GM19238 (cell line): ENCODE data around the gene SMYD1.

Experiments
- DNase-seq: peaks from one replicate; pipeline ENCODE4 v3.0.0; 2011; ENCODE audit warnings: low spot score; ENCODE audit not compliant: insufficient read length

The SMYD1 gene

GRCh38 chr2:88121678-88122077 lies 54.1 kb downstream of the SMYD1 start:
- DNase-seq = no peak

DNA sequence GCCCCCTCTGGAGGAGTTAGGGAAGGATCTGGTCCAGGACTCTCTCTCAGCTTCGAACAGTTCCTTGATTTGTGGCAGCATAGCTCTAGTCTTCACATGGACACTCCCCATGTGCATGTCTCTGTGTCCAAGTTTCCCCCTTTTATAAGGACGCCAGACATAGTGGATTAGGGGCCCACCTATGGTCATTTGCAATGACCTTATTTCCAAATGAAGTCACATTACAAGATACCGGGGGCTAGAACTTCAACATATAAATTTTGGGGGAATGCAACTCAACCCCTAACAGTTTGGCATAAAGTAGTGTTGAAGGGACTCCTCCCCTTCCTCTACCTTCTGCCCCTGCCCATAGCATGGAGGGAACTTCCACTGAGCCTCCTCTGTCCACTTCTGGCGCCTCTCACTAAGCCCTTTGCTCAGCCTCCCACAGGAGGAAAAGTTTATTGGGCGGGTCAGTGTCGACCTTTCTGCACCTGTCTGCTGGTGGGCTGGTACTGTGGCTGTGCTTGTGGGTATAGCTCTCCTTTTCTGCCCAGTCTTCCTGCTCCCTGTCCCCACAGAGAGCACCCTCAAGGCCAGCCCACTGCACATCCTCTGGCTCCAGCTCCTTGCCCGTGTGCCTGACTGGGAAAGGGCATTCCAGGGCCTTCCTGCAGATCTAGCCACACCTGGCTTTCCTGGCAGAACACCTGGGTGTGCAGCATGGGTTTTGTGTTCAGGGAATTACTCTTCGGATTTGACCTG lies 54.7 kb downstream of the SMYD1 start:
- DNase-seq = no peak

- no peak for DNase-seq
Observed at GRCh38 chr2:88123164-88123974, 55.7 kb downstream of the SMYD1 start.

DNA sequence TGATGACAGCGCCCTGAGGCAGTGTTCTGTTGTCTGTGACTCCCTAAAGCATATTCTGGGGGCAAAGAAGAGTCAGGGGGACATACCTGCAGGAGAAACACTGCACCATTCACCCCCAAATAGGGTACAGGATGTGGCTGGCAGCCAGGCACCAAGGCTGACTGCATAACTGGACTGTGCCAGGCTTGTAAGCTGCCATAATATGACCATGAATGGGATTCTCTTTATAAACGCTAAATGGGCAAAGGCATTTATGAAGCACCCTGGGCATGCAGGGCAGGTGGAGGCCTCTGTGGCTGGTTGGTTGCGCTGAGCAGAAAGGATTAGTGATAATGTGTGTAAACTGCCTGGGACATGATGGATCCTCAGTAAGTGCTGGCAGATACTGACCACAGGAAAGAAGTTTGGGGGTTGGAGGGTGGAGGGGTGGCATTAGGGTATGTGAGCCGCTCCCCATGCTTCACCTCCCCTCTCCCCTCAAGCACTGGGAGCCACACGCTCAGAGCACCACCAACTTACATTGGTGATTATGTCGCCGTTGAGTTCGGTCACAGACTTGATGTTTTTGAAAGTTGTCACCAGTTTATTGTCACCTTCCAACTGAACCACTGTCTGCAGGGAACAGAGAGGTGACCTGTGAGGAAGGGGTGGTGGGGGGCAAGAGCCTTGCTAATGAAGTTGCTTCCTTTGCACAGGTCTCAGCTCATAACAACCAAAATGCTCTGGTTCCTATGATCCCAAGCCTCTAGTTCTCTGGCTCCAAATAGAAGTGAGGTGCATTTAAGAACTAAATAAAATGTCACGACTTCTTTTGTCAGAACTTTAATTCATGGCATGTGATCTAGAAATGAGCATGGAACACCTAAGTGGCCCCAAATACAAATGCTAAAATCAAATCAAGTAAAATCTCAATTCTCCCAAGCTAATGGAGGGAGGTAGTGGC lies 56.6 kb downstream of the SMYD1 start:
- DNase-seq = no peak

DNA sequence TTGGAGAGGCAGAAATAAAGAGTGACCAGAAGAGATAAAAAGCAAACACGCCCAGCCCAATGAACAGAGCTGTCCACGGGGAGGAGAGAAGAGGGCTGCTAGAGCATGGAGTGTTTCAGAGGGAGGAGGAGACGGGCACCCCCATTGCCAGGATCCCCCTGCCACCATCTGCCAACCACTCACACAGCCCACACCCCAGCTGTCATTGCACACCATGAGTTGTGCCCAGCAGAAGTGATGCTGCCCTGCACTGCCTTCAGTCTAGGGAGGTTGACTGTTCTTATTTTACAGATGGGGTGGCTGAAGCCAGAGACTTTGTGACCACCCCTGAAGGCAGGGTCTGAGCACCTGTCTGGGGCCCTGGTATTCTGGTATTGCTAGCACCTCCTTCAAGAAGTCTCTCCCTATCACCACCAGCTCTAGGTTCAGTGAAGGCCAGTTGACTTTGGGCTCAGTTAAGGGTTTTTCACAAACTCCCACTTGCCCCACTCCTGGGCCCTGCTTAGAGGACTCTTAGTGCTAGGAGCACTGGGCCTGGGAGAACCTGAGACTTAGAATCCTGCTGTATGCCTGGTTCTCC lies 57.8 kb downstream of the SMYD1 start:
- no peak for DNase-seq

DNA sequence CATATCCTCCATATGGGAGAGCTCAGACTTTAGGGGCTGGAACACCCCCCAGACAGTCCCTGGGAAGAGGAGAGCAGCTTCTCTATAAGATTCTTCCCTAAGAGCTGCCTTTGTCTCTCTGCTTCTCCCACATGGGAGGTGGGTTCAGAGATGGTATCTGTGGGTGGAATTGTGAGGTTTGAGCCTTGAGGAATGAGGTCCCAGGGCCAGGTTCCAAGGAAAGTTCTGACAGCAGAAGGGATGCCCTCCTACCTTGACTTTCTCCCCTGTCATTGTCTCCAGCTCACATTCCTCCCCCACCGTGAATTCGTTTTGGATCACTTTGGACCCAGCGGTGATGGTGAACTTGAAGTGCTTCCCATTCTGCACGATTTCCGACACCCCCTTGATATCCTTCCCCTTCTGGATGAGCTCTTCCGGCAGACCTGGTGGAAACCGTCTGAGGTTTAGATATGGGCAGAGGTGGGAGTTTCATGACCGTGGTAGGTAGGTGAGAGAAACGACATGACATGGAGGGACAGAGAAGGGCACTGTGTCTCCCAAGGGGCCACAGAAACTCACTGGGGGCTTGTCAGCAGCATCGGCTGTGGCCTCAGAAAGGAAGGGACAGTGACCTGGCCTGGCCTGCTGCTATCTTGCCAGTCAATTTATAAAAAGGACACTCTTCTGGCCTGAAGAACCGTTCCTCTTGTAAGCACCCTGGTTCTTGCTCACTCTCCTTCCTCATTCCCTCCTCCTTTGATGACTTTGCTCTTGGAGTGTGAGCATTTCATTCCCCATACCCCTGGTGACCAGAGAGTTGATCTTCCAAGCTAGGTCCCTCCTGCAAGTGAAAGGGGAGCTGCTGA lies 58.5 kb downstream of the SMYD1 start:
- DNase-seq = no peak

- DNase-seq = no peak
Observed at GRCh38 chr2:88126772-88127637, 59.4 kb downstream of the SMYD1 start.

DNA sequence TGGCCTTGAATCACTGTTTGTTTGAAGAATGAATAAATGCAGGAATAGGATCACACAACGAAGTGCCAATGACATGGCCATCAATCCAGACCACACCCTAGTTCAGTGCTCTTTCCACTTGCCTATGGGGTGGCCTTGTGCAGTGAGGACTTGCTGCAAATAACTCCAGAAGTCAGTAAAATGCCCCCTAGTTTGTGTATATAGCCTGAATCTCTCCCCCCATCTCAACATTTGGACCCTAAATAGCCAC lies 59.9 kb downstream of the SMYD1 start:
- DNase-seq = no peak

GRCh38 chr2:88127888-88128653 lies 60.4 kb downstream of the SMYD1 start, which contains the start of gene FABP1:
Gene FABP1, minus strand, starts transcription at chr2:88128062. Its CDS starts 45 bp downstream, at chr2:88128017.
- DNase-seq = no peak

DNA sequence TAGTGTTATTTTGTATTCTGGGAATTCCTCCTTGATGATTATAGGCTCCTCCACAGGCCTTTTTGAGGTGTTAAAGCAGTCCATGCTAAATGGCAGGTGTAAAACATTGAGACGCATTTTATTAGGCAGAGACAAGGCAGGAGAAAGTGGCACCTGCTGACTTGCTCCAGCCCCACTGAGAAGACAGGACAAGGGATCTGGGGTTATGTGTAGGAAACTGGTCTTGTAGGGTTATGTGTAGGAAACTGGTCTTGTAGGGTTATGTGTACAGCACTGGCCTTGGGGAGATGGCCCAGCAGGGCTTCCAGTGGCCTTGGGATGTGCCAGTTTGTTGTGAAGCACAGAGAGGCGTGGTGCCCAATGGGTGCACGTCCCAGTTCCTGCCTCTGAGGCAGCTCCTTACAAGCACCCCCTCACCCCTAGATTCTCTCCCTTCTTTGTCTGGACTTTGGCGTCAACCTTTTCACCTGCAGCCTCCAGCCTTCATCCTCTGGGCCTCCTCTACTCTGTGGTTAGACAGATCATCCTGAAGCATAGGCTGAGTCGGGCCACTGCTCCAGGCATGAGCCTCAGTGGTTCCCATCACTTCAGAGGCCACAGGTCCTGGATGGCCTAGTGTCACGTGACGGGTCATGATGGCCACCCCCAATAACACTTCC lies 61.2 kb downstream of the SMYD1 start:
- no peak for DNase-seq

DNA sequence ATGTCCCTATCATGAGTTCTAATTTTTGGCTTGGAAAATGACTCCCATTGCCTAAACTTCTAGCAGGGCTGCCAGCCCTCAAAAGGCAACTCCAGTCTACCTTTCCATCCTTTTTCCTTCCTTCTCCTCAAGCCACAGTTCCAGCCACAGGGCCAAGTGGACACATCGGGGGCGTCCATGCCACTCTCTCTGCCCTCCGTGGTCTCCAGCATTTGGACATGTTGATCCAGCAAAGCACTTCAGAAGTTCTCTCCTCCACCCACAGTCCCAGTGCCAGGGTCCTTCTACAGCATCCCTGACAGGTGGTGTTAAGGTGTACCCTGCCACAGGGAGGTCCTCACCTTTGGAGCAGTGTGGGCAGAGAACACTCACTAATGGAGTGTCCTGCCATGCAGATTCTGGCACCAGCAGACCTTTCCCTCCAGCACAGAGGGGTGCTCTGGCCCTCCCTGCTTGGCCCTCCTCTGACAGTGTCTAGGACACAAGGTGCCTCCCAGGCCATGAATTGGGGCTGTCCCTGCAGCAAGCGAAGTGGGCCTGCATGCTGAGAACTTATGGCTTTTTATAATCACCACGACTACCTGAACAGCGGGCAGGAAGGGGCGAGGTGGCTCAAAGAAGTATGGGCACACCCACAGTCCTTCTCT lies 61.8 kb downstream of the SMYD1 start:
- DNase-seq = no peak

DNA sequence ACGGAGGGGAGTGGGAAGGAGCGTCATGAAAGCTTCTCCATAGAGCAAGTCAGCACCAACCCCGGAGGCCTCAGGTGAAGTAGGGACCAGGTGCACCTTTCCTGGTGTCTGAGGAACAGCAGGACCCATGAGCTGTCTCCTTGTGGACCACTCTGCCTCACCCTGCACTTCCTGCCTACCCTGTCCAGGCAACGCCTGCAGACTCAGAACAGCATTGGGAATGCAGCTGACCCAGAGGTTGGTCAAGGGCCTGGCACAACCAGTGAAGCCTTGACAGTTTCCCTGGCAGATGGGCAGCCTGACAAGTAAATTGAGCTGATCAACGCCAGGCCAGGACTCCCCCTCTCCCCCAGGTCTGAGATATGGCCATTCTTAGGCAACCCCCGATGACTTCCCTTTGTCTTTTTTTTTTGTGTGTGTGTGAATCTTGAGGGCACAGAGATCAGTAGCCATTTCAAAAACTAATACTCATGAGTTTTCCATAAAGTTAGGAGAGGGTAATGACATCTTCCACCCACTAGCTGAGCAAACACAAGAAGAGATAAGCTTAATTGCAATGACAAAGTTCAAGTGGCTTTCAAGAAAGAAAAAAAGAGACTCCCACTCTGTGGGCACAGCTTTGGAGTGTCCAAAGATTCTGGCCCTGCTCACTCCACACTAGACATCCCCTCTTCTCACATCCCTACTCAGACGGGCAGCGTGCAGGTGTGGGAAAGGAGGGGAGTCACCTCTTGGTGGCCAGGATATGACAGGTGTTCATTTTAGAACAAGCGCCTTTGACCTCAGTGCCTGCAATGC lies 63.8 kb downstream of the SMYD1 start:
- no peak for DNase-seq

DNA sequence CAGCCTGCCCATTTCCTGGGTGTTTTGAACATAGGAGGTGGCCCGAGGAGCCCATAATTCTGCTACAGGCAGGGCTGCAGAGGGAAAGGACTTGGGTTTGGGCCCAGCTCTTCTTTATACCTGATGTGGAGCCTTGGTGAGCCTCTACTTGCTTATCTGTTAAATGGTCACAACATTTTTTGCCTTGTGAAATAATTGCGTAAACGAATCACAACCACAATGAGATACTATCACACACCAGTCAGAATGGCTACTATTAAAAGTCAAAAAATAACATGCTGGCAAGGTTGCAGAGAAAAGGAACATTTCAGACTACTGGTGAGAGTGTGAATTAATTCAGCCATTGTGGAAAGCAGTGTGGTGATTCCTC lies 64.4 kb downstream of the SMYD1 start:
- DNase-seq = no peak

- no peak for DNase-seq
Observed at GRCh38 chr2:88133875-88134274, 66.2 kb downstream of the SMYD1 start.

GRCh38 chr2:88136817-88137216 lies 69.2 kb downstream of the SMYD1 start:
- DNase-seq = no peak

DNA sequence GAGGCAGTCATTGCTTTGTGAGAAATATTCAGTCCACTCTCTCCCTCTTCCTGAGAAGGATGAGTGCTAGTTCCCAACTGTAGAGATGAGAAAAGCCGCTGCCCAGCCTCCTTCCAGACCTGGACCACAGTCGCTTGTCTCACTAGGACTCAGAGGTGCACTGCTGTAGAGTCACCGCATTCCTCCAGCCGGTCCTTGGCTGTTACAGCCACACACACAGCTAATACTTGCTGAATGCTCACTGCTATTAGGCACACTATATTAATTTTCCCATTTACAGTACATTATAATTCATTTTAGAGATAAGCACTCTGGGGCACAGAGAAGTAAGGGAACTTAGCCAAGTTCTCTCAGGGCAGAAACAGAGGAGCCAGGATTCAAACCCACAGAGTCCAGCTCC lies 70.2 kb downstream of the SMYD1 start:
- no peak for DNase-seq

GRCh38 chr2:88139203-88139702 lies 71.6 kb downstream of the SMYD1 start:
- no peak for DNase-seq
